Activated CD4-positive, alpha-beta T cell treated with anti-CD3 and anti-CD28 coated beads, Interleukin-2, amount 10 ng/mL, durations not matched to agents 24 days and 14 days (primary cell): ENCODE data around the gene SNX15. TPM values are rescaled to one million over a fixed set of nuclear protein-coding genes. Genes with fewer than 3 reads are reported as not detected.
A peak's percentile ranks its signal among the peaks of the same experiment; 100 is the strongest.

Experiments used
- DNase-seq: peaks from one replicate; pipeline ENCODE4 v3.0.0; 2022
- H3K27ac Mint-ChIP-seq: one replicate; pipeline ENCODE4 v1.8.0; 2022; ENCODE audit warnings: mild to moderate bottlenecking, mixed read lengths
- H3K27me3 Mint-ChIP-seq: one replicate; pipeline ENCODE4 v1.8.0; 2022; ENCODE audit warnings: mixed read lengths
- H3K36me3 Mint-ChIP-seq: one replicate; pipeline ENCODE4 v1.8.0; 2022; ENCODE audit warnings: low read depth, mild to moderate bottlenecking, mixed read lengths
- H3K4me1 Mint-ChIP-seq: one replicate; pipeline ENCODE4 v1.8.0; 2021; ENCODE audit warnings: mixed read lengths
- H3K4me3 Mint-ChIP-seq: one replicate; pipeline ENCODE4 v1.8.0; 2022; ENCODE audit warnings: mild to moderate bottlenecking, moderate library complexity, mixed read lengths
- H3K9me3 Mint-ChIP-seq: one replicate; pipeline ENCODE4 v1.8.0; 2021; ENCODE audit warnings: mixed read lengths
- intact Hi-C: fragments of 100-400 bp; cut with micrococcal nuclease; formaldehyde crosslinking; loops from one replicate; pipeline ENCODE4 v1.15.1; 2023
- total RNA-seq: library from RNA; stranded (reverse); gene quantifications from 2 replicates; pipeline ENCODE4 v1.2.3, GENCODE V29; 2022

SNX15 gene
- total RNA-seq, 1 donor from 2014 or later = 17.9 TPM

GRCh38 chr11:65032216-65032615, 5.0 kb downstream of the SNX15 start:
- no peaks in the 10 kb centered on the region for H3K27me3 Mint-ChIP-seq
- H3K4me3 Mint-ChIP-seq = no peak overlapping the region
- intact Hi-C loops = no loop called here
- peaks cover 12% of the 10 kb centered on the region for H3K4me1 Mint-ChIP-seq
- H3K9me3 Mint-ChIP-seq = no peaks in the 10 kb centered on the region
- no peak for DNase-seq
- no peak overlapping the region for H3K27ac Mint-ChIP-seq
- H3K36me3 Mint-ChIP-seq = peaks cover 4% of the 10 kb centered on the region

DNA sequence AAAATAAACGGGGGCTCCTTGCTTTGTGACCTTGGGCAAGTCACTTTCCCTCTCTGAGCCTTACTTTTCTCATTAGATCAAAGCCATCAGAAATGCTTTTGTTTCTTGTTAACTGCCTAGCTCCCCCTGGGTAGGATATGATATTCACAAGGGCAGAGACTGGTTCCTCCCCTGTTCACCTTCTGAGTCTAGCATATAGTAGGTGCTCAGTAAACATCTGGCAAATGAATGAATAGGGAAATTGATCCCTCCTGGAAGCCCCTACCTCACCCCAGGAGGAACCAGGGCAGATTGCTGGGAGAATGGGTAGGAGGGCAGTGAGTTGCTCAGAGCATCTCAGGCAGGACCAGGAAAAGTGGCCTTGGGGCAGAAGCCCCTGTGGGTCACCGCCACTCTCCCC, 7.2 kb downstream of the SNX15 start:
- no peak overlapping the region for H3K4me3 Mint-ChIP-seq
- intact Hi-C loops = no loop called here
- H3K9me3 Mint-ChIP-seq = no peaks in the 10 kb centered on the region
- no peak overlapping the region for H3K27ac Mint-ChIP-seq
- H3K36me3 Mint-ChIP-seq = peaks cover 9% of the 10 kb centered on the region
- no peaks in the 10 kb centered on the region for H3K27me3 Mint-ChIP-seq
- no peak for DNase-seq
- H3K4me1 Mint-ChIP-seq = no peaks in the 10 kb centered on the region

DNA sequence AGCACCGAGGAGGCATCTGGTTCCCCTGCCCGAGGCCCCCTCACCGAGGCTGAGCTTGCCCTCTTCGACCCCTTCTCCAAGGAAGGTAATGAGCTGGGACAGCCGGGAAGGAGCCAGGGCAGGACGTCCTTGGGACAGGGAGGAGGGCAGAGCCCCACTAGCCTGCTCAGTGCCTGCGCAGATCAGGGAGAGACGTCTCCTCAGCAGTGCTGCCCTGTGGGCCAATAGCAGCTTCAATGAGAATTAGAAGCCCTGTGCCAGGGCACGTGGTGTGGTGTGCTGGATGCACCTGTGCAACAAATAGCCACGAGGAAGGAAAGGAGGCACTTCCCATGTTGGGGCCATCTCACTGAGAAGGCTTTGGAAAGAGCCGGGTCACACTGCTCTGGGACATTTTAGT, 8.3 kb downstream of the SNX15 start:
- DNase-seq = no peak
- Mint-ChIP-seq H3K9me3 (no peaks in the 10 kb centered on the region), H3K4me3 (no peak overlapping the region), H3K4me1 (peaks cover 4% of the 10 kb centered on the region), H3K27me3 (no peaks in the 10 kb centered on the region), H3K27ac (no peak overlapping the region), H3K36me3 (peaks cover 14% of the 10 kb centered on the region)
- intact Hi-C loops = no loop called here

DNA sequence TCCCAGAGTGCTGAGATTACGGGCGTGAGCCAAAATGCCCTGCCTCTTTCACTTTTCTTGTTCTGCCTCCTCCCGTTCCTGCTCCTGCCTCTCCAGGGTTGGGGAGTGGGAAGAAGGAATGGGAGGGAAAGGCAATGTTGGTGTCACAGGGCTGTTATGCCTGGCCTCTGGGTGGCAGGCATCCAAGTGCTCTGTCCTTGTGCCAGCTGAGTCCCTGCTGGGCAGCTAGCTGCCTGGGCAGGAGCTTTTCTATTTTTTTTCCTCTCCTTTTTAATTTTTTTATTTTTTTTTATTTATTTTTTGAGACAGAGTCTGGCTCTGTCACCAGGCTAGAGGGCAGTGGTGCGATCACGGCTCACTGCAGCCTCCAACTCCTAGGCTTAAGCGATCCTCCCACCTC, 9.7 kb downstream of the SNX15 start:
- Mint-ChIP-seq H3K27ac (no peak overlapping the region), H3K4me1 (peaks cover 7% of the 10 kb centered on the region), H3K9me3 (no peaks in the 10 kb centered on the region), H3K36me3 (peaks cover 14% of the 10 kb centered on the region), H3K4me3 (no peak overlapping the region), H3K27me3 (no peaks in the 10 kb centered on the region)
- intact Hi-C loops = no loop called here
- no peak for DNase-seq

DNA sequence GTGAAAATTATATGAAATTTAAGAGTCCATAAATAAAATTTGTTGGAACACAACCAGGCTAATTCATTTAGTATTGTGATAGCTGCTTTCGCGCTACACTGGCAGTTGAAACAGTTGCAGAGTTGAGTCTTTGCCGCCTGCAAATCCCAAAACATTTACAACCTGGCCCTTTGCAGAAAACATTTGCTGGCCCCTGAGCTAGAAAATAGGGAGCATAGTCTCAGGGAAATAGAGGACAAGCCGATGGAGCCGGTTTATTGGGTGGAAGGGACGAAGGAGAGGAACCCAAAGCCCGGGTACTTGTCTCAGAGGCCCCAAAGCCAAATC, 13.2 kb downstream of the SNX15 start:
- Mint-ChIP-seq H3K4me1 (peaks cover 20% of the 10 kb centered on the region), H3K27ac (peak overlapping the region; percentile 95), H3K4me3 (peak overlapping the region; percentile 93), H3K9me3 (no peaks in the 10 kb centered on the region), H3K36me3 (peaks cover 17% of the 10 kb centered on the region), H3K27me3 (no peaks in the 10 kb centered on the region)
- intact Hi-C loops = loop anchor here (1.0 to 2.0 kb wide), 4 partner anchors 13 to 124 kb away; partner anchors contain the start of genes ATG2A, CDCA5, SNX15 and ZFPL1
- no peak for DNase-seq

GRCh38 chr11:65040847-65041622, 13.8 kb downstream of the SNX15 start, which contains the start of gene SAC3D1:
Gene SAC3D1 (plus strand): TSS chr11:65041210. CDS start chr11:65041293, 83 bp downstream.
- H3K27me3 Mint-ChIP-seq = no peaks in the 10 kb centered on the region
- peak within 1 kb of the TSS; percentile 95 for H3K27ac Mint-ChIP-seq
- H3K9me3 Mint-ChIP-seq = no peaks in the 10 kb centered on the region
- peaks cover 17% of the 10 kb centered on the region for H3K36me3 Mint-ChIP-seq
- H3K4me1 Mint-ChIP-seq = peaks cover 20% of the 10 kb centered on the region
- H3K4me3 Mint-ChIP-seq = peak within 1 kb of the TSS; percentile 93
- peak; percentile 98 for DNase-seq
- intact Hi-C loops = loop anchor here (1.0 to 2.0 kb wide), 6 partner anchors 14 to 124 kb away; partner anchors contain the start of genes ATG2A, CDCA5, PPP2R5B and SNX15

DNA sequence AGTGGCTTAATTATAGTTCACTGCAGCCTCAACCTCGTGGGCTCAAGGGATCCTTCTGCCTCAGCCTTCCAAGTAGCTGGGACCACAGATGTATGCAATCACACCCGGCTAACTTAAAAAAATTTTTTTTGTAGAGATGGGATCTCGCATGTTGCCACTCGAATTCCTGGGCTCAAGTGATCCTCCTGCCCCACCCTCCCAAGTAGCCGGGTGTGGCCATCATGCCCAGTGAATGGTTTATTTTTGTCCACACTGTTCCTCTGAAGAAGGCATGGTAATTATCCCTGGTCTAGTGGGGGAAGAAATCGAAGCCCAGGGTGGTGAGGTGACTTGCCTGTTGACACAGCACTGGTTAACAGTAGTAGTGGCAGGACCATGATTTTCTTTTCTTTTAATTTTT, 15.7 kb downstream of the SNX15 start:
- peak overlapping the region; percentile 90 for H3K4me3 Mint-ChIP-seq
- peak overlapping the region; percentile 29 for H3K27ac Mint-ChIP-seq
- intact Hi-C loops = no loop called here
- DNase-seq = no peak
- H3K27me3 Mint-ChIP-seq = no peaks in the 10 kb centered on the region
- H3K9me3 Mint-ChIP-seq = no peaks in the 10 kb centered on the region
- peaks cover 15% of the 10 kb centered on the region for H3K36me3 Mint-ChIP-seq
- H3K4me1 Mint-ChIP-seq = peaks cover 29% of the 10 kb centered on the region

GRCh38 chr11:65043881-65044501, 16.8 kb downstream of the SNX15 start:
- H3K36me3 Mint-ChIP-seq = peaks cover 15% of the 10 kb centered on the region
- H3K4me3 Mint-ChIP-seq = no peak overlapping the region
- intact Hi-C loops = no loop called here
- H3K27ac Mint-ChIP-seq = no peak overlapping the region
- H3K4me1 Mint-ChIP-seq = peaks cover 31% of the 10 kb centered on the region
- H3K9me3 Mint-ChIP-seq = no peaks in the 10 kb centered on the region
- DNase-seq = no peak
- H3K27me3 Mint-ChIP-seq = no peaks in the 10 kb centered on the region

- Mint-ChIP-seq H3K4me1 (peaks cover 28% of the 10 kb centered on the region), H3K4me3 (no peak overlapping the region), H3K27me3 (no peaks in the 10 kb centered on the region), H3K9me3 (no peaks in the 10 kb centered on the region), H3K27ac (no peak overlapping the region), H3K36me3 (peaks cover 9% of the 10 kb centered on the region)
- no peak for DNase-seq
- intact Hi-C loops = no loop called here
Measured at GRCh38 chr11:65045061-65045460, 17.8 kb downstream of the SNX15 start.

GRCh38 chr11:65045728-65046127, 18.5 kb downstream of the SNX15 start:
- peaks cover 9% of the 10 kb centered on the region for H3K36me3 Mint-ChIP-seq
- DNase-seq = no peak
- intact Hi-C loops = no loop called here
- peaks cover 26% of the 10 kb centered on the region for H3K4me1 Mint-ChIP-seq
- no peak overlapping the region for H3K27ac Mint-ChIP-seq
- no peak overlapping the region for H3K4me3 Mint-ChIP-seq
- no peaks in the 10 kb centered on the region for H3K27me3 Mint-ChIP-seq
- H3K9me3 Mint-ChIP-seq = no peaks in the 10 kb centered on the region

- H3K4me3 Mint-ChIP-seq = peak overlapping the region; percentile 82
- peaks cover 17% of the 10 kb centered on the region for H3K4me1 Mint-ChIP-seq
- no peaks in the 10 kb centered on the region for H3K27me3 Mint-ChIP-seq
- intact Hi-C loops = no loop called here
- no peaks in the 10 kb centered on the region for H3K9me3 Mint-ChIP-seq
- peak overlapping the region; percentile 79 for H3K27ac Mint-ChIP-seq
- peak; percentile 75 for DNase-seq
- peaks cover 9% of the 10 kb centered on the region for H3K36me3 Mint-ChIP-seq
Measured at GRCh38 chr11:65047581-65048422, 20.6 kb downstream of the SNX15 start.

GRCh38 chr11:65051398-65051858, 24.2 kb downstream of the SNX15 start:
- no peaks in the 10 kb centered on the region for H3K9me3 Mint-ChIP-seq
- intact Hi-C loops = no loop called here

DNA sequence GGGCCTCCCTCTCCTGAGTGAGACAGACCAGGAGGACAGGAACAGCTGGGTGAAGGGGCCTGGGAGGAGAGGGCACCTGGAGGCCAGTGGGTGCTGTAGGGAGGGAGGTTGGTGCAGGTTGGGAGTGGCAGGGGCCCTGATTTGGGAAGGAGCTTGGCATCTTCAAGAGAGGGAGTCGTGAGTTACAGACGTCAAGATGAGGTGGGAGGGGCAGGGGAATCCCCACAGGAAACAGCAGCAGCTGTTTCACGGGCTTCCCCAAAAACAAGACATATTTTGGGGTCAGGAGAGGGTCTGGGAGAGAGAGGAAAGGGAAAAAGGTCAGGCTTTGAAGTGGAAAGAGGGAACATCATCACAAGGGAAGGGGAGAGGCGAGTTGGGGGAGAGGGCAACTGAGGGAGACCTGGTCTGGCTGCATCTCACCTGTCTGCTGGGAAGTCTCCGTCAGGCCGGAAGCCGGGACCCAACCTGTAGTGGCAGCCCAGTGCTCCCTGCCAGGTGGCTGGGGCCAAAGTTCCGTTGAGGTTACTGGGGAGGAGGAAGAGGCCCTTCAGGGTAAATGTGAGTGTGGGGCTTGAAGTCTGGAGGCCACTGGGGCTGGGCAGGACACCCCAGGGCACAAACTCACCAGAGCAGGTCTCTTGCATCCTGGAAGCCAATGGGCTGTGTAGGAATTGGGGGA, 26.7 kb downstream of the SNX15 start:
- peak overlapping the region; percentile 90 for H3K27ac Mint-ChIP-seq
- peak; percentile 73 for DNase-seq
- H3K9me3 Mint-ChIP-seq = no peaks in the 10 kb centered on the region
- H3K4me3 Mint-ChIP-seq = peak overlapping the region; percentile 75
- no peaks in the 10 kb centered on the region for H3K36me3 Mint-ChIP-seq
- peaks cover 7% of the 10 kb centered on the region for H3K27me3 Mint-ChIP-seq
- peaks cover 10% of the 10 kb centered on the region for H3K4me1 Mint-ChIP-seq
- intact Hi-C loops = no loop called here

More at GRCh38 chr11:65051398-65051858, 24.2 kb downstream of the SNX15 start:
- DNase-seq = no peak
- Mint-ChIP-seq H3K4me1 (peaks cover 20% of the 10 kb centered on the region), H3K4me3 (no peak overlapping the region), H3K36me3 (peaks cover 3% of the 10 kb centered on the region), H3K27me3 (peaks cover 7% of the 10 kb centered on the region), H3K27ac (no peak overlapping the region)
